Fibroblast of lung (primary cell): ENCODE data around the gene MED17. TPM values are rescaled to one million over a fixed set of nuclear protein-coding genes. Genes with fewer than 3 reads are reported as not detected.

ENCODE experiments used
- DNase-seq, 2 donors: peaks; one replicate each; pipeline versions ENCODE4 v3.0.0 to v3.0.0-alpha.2; 2010; ENCODE audit warnings: low read depth in 2 of 2
- H2AFZ ChIP-seq: 2 replicates; pipeline ENCODE4 v1.5.1; 2012; ENCODE audit warnings: low read length, control low read depth, inconsistent platforms
- H3K27ac ChIP-seq: 2 replicates; pipeline ENCODE4 v1.5.1; 2011; ENCODE audit warnings: low read length, control low read depth; ENCODE audit not compliant: insufficient read depth
- H3K27me3 ChIP-seq: 2 replicates; pipeline ENCODE4 v1.5.1; 2011; ENCODE audit warnings: mild to moderate bottlenecking, low read length; ENCODE audit not compliant: control insufficient read depth, insufficient read depth
- H3K36me3 ChIP-seq: 2 replicates; pipeline ENCODE4 v1.5.1; 2011; ENCODE audit warnings: low read length; ENCODE audit not compliant: control insufficient read depth, insufficient read depth
- H3K4me1 ChIP-seq: 2 replicates; pipeline ENCODE4 v1.5.1; 2011; ENCODE audit warnings: low read length; ENCODE audit not compliant: control insufficient read depth, insufficient read depth; ENCODE audit errors: extremely low read depth
- H3K4me2 ChIP-seq: 2 replicates; pipeline ENCODE4 v1.5.1; 2011; ENCODE audit warnings: low read length, control low read depth; ENCODE audit not compliant: insufficient read depth; ENCODE audit errors: extremely low read depth
- H3K4me3 ChIP-seq, 4 experiments: fragments of 200-600 bp in 1 of 4; sonication (generic) in 1 of 4; replicated peaks in 1 of 4; 2 replicates each; pipeline ENCODE4 v1.5.1; 2011 to 2016; ENCODE audit warnings: low read length in 4 of 4, low read depth in 3 of 4, mild to moderate bottlenecking in 3 of 4, control low read depth in 2 of 4, inconsistent platforms in 1 of 4, mixed read lengths in 1 of 4; ENCODE audit not compliant: insufficient read depth in 1 of 4; ENCODE audit errors: control extremely low read depth in 1 of 4
- H3K79me2 ChIP-seq: 2 replicates; pipeline ENCODE4 v1.5.1; 2012; ENCODE audit warnings: mild to moderate bottlenecking, low read length, inconsistent platforms; ENCODE audit not compliant: control insufficient read depth, insufficient read depth
- H3K9ac ChIP-seq: 2 replicates; pipeline ENCODE4 v1.5.1; 2011; ENCODE audit warnings: mild to moderate bottlenecking, low read length, control low read depth; ENCODE audit not compliant: insufficient read depth
- H3K9me3 ChIP-seq: 2 replicates; pipeline ENCODE4 v1.5.1; 2012; ENCODE audit warnings: low read depth, low read length; ENCODE audit not compliant: control insufficient read depth, insufficient read depth
- H4K20me1 ChIP-seq: 2 replicates; pipeline ENCODE4 v1.5.1; 2011; ENCODE audit warnings: low read length; ENCODE audit not compliant: control insufficient read depth, insufficient read depth; ENCODE audit errors: extremely low read depth
- CTCF ChIP-seq, 2 donors: IDR thresholded peaks in 1 of 2; conservative IDR thresholded peaks in 1 of 2; 1 replicate in 1 of 2; 2 replicates in 1 of 2; pipeline ENCODE4 v1.5.1; 2011 to 2012; ENCODE audit warnings: low read length in 2 of 2, control low read depth in 1 of 2, inconsistent platforms in 1 of 2, low read depth in 1 of 2, mild to moderate bottlenecking in 1 of 2
- EZH2 ChIP-seq: IDR thresholded peaks from 2 replicates; pipeline ENCODE4 v1.5.1; 2012; ENCODE audit warnings: low read length, control low read depth, mild to moderate bottlenecking; ENCODE audit errors: missing control alignments
- polyA plus RNA-seq, 2 donors: library from polyadenylated mRNA; depleted of rRNA in 1 of 2; stranded (reverse) in 1 of 2; unstranded in 1 of 2; fragments of >200 nt; gene quantifications; 2 replicates each; pipeline ENCODE4 v1.2.1, GENCODE V29; 2011 to 2012; ENCODE audit warnings: missing spikeins in 1 of 2
- total RNA-seq: library from RNA; depleted of rRNA; stranded (reverse); fragments of >200 nt; gene quantifications from 2 replicates; pipeline ENCODE4 v1.2.1, GENCODE V29; 2014

Gene MED17
- total and polyA plus RNA-seq, 2 donors (not counting 1 experiment from before 2014, with no cell fraction given), result 24.1 to 25.6 TPM

GRCh38 chr11:93861808-93862207 is 77.7 kb downstream of the MED17 start:
- Histone ChIP-seq H4K20me1 (no peaks in the 10 kb centered on the region), H2AFZ (peak overlapping the region; percentile 68), H3K4me2 (no peak overlapping the region), H3K4me1 (no peaks in the 10 kb centered on the region), H3K27ac (no peak overlapping the region), H3K79me2 (no peaks in the 10 kb centered on the region), H3K27me3 (peaks cover 5% of the 10 kb centered on the region), H3K36me3 (no peaks in the 10 kb centered on the region), H3K4me3 (no peak overlapping the region), H3K9ac (no peak overlapping the region), H3K9me3 (no peaks in the 10 kb centered on the region)
- DNase-seq, result no peak
- TF ChIP-seq CTCF (conservative IDR thresholded peaks at IDR 0.05 in 1 of 2, IDR thresholded peaks at IDR 0.05 in 1 of 2; ENCODE audit: low read depth in 1 of 2, low read length in 2 of 2), result no peak
- TF ChIP-seq EZH2, result no peak

Other genes with a start within 250 kb of the MED17 start
- gene SMCO4, start 240.9 kb upstream of the MED17 start, total RNA-seq, result 8.6 and 44.2 TPM in 2 replicates
- 6.4 and 8.2 TPM in 2 replicates for gene SMCO4, start 240.9 kb upstream of the MED17 start, polyA plus RNA-seq
- gene CEP295, start 122.6 kb upstream of the MED17 start, total RNA-seq, result 11.8 and 15.5 TPM in 2 replicates
- 8.9 and 10.4 TPM in 2 replicates for gene CEP295, start 122.6 kb upstream of the MED17 start, polyA plus RNA-seq
- 111 and 148 TPM in 2 replicates for gene TAF1D, start 42.8 kb upstream of the MED17 start, total RNA-seq
- 77.1 and 78.5 TPM in 2 replicates for gene TAF1D, start 42.8 kb upstream of the MED17 start, polyA plus RNA-seq
- 19.3 and 22.1 TPM in 2 replicates for gene C11orf54, start 42.6 kb upstream of the MED17 start, total RNA-seq
- 11.1 and 29.0 TPM in 2 replicates for gene C11orf54, start 42.6 kb upstream of the MED17 start, polyA plus RNA-seq
- gene VSTM5, start 66.3 kb downstream of the MED17 start, total RNA-seq, result 0.50 and 0.51 TPM in 2 replicates
- 0.50 and 1.4 TPM in 2 replicates for gene VSTM5, start 66.3 kb downstream of the MED17 start, polyA plus RNA-seq
- gene HEPHL1, start 237.1 kb downstream of the MED17 start, total RNA-seq, result not detected in 2 replicates
- 0.01 TPM in 1 of 2 replicates, not detected in the other for gene HEPHL1, start 237.1 kb downstream of the MED17 start, polyA plus RNA-seq